IPS-18c (cell line): ENCODE data around the gene BMI1.
"Not testable (repeated sequence)": the region's sequence is repeated elsewhere in the genome, so short reads cannot be mapped to it uniquely, and the experiment has no call there.

Experiments used
- H3K4me3 ChIP-seq: 2 replicates; pipeline ENCODE4 v1.7.0; 2013; ENCODE audit warnings: low read depth, mild to moderate bottlenecking, low read length, moderate library complexity; ENCODE audit not compliant: insufficient read depth
- H3K9me3 ChIP-seq: one replicate; pipeline ENCODE4 v1.6.1; 2013; ENCODE audit warnings: mild to moderate bottlenecking, low read length, moderate library complexity; ENCODE audit not compliant: control insufficient read depth, insufficient read depth

BMI1 gene

DNA sequence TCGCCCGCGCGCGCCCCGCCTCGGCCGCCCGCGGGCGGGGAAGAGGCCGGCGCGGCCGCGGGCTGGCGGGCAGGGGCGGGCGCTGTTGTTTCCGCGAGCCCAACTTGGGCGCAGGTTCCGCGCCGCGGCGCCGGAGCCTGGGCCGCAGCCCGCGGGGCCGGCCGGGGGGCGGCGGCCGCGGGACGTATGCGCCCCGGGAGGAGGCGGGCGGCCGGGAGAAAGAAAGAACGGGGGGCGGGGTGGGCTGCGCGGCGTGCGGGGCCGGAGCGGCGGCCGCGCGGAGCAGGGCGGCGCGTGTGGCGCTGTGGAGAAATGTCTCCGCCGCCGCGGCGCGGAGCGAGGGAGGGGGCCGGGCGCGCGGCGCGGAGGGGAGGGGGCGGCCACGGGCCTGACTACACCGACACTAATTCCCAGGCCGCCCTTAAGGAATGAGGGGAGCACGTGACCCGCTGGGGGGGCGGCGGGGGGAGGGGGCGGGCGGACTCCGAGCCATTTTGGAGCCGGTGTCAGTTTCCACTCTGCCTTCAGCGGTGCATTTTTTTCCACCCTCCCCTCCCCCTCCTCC lies at the start of gene BMI1:
Gene BMI1 (plus strand): TSS at position 509 of the 565 bp plus-strand sequence. CDS start 5,351 bp downstream, outside the sequence.
- no peaks in the 10 kb centered on the region for H3K9me3 ChIP-seq
- peak within 1 kb of the TSS; percentile 66 for H3K4me3 ChIP-seq

- Histone ChIP-seq H3K4me3 (no peak overlapping the region), H3K9me3 (no peaks in the 10 kb centered on the region)
Measured at GRCh38 chr10:22271786-22272185, 49.1 kb upstream of the BMI1 start.

- H3K9me3 ChIP-seq, result no peaks in the 10 kb centered on the region
- H3K4me3 ChIP-seq, result no peak overlapping the region
Measured at GRCh38 chr10:22278441-22278782, 42.5 kb upstream of the BMI1 start.

- no peak overlapping the region for H3K4me3 ChIP-seq
- no peaks in the 10 kb centered on the region for H3K9me3 ChIP-seq
Measured at GRCh38 chr10:22280078-22280477, 40.8 kb upstream of the BMI1 start.

- no peaks in the 10 kb centered on the region for H3K9me3 ChIP-seq
- H3K4me3 ChIP-seq, result no peak overlapping the region
Measured at GRCh38 chr10:22285130-22285529, 35.8 kb upstream of the BMI1 start.

GRCh38 chr10:22293747-22294404 lies 27.0 kb upstream of the BMI1 start:
- no peak overlapping the region for H3K4me3 ChIP-seq

DNA sequence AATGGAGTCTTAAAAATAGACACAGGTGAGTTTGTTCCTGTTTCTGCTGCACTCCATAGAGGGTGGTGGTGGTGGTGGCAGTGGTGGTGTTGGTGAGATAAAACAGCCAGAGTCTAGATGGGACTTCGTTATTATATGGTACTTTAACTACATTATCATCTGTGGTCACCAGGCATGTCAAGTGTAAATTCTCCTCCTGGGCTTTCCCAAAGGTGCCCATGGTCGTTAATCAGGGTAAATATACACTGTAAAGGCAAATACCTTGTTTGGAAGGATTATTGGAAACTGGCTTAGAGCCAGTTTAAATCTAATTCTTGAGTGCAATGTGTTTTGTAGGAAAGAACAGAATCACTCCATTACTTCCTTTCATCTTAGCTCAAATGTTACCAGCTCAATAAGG lies 26.2 kb upstream of the BMI1 start:
- Histone ChIP-seq H3K4me3 (no peak overlapping the region), H3K9me3 (no peaks in the 10 kb centered on the region)

More at GRCh38 chr10:22293747-22294404, 27.0 kb upstream of the BMI1 start:
- H3K9me3 ChIP-seq, result no peaks in the 10 kb centered on the region

- Histone ChIP-seq H3K9me3 (no peaks in the 10 kb centered on the region), H3K4me3 (no peak overlapping the region)
Measured at GRCh38 chr10:22301193-22301592, 19.7 kb upstream of the BMI1 start.

DNA sequence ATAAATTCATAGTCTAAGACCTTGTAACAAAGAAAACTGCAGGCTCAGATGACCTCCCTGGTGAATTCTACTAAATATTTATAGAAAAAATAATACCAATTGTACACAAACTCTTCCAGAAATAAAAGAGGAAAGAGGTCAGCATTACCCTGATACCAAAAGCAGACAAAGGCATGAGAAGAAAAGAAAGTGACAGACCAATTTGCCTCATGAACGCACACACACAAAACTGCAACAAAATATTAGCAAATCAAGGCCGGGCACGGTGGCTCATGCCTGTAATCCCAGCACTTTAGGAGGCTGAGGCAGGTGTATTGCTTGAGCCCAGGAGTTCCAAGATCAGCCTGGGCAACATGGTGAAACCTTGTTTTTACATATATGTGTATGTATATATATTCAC lies 17.4 kb upstream of the BMI1 start:
- no peaks in the 10 kb centered on the region for H3K9me3 ChIP-seq

DNA sequence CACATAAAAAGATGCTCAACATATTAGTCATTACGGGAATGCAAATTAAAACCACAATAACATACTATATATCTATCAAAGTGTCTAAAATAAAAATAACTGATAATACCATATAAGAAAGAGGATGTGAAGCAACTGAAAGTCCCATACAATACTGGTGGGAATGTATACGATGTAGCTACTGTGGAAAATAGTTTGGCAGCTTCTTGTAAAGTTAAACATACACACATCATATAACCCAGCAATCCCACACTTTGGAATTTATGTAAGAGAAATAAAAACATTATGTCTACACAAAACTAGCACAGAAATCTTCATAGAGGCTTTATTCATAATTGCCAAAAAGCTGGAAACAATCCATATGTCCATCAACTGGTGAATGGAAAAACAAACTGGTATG lies 15.2 kb upstream of the BMI1 start:
- Histone ChIP-seq H3K9me3 (no peaks in the 10 kb centered on the region), H3K4me3 (no peak overlapping the region)

More for the DNA sequence above, 17.4 kb upstream of the BMI1 start:
- H3K4me3 ChIP-seq, result no peak overlapping the region

- H3K9me3 ChIP-seq, result no peaks in the 10 kb centered on the region
- no peak overlapping the region for H3K4me3 ChIP-seq
Measured at GRCh38 chr10:22308390-22308789, 12.5 kb upstream of the BMI1 start.

- Histone ChIP-seq H3K9me3 (no peaks in the 10 kb centered on the region), H3K4me3 (no peak overlapping the region)
Measured at GRCh38 chr10:22309180-22310000, 11.5 kb upstream of the BMI1 start.

- not testable (repeated sequence) for H3K9me3 ChIP-seq
Measured at GRCh38 chr10:22310012-22310411, 10.9 kb upstream of the BMI1 start.

GRCh38 chr10:22310928-22311327 lies 10.0 kb upstream of the BMI1 start:
- no peaks in the 10 kb centered on the region for H3K9me3 ChIP-seq
- no peak overlapping the region for H3K4me3 ChIP-seq

More at GRCh38 chr10:22310012-22310411, 10.9 kb upstream of the BMI1 start:
- not testable (repeated sequence) for H3K4me3 ChIP-seq

- H3K4me3 ChIP-seq, result no peak overlapping the region
- no peaks in the 10 kb centered on the region for H3K9me3 ChIP-seq
Measured at GRCh38 chr10:22314852-22315251, 6.0 kb upstream of the BMI1 start.

- peak overlapping the region; percentile 79 for H3K4me3 ChIP-seq
Measured at GRCh38 chr10:22315455-22316285, 5.2 kb upstream of the BMI1 start.

GRCh38 chr10:22316286-22317075 lies 4.4 kb upstream of the BMI1 start, which contains the start of gene COMMD3:
TSS of gene COMMD3 (plus strand) at chr10:22316388. CDS start at chr10:22316418, 30 bp downstream.
- peak within 1 kb of the TSS; percentile 79 for H3K4me3 ChIP-seq
- H3K9me3 ChIP-seq, result no peaks in the 10 kb centered on the region

More at GRCh38 chr10:22315455-22316285, 5.2 kb upstream of the BMI1 start:
- no peaks in the 10 kb centered on the region for H3K9me3 ChIP-seq
